Peyer's patch (tissue), 4 donors: ENCODE results near the gene TRIM50.

ENCODE experiments used
- POLR2A ChIP-seq, 2 donors: fragments of 450-650 bp; IDR thresholded peaks; one replicate each; pipeline ENCODE4 v1.5.1; 2017; ENCODE audit warnings: antibody characterized with exemption in 2 of 2, mild to moderate bottlenecking in 2 of 2, moderate library complexity in 2 of 2
- TF ChIP-seq, protein P1 (sequence below), 6 experiments: fragments of 450-650 bp in 4 of 6; fragments of 200-600 bp in 2 of 6; sonication (generic) in 1 of 6; IDR thresholded peaks; one replicate each; pipeline ENCODE4 v1.5.1; 2017 to 2019; ENCODE audit warnings: antibody characterized with exemption in 6 of 6, mild to moderate bottlenecking in 3 of 6, moderate library complexity in 1 of 6

DNA sequence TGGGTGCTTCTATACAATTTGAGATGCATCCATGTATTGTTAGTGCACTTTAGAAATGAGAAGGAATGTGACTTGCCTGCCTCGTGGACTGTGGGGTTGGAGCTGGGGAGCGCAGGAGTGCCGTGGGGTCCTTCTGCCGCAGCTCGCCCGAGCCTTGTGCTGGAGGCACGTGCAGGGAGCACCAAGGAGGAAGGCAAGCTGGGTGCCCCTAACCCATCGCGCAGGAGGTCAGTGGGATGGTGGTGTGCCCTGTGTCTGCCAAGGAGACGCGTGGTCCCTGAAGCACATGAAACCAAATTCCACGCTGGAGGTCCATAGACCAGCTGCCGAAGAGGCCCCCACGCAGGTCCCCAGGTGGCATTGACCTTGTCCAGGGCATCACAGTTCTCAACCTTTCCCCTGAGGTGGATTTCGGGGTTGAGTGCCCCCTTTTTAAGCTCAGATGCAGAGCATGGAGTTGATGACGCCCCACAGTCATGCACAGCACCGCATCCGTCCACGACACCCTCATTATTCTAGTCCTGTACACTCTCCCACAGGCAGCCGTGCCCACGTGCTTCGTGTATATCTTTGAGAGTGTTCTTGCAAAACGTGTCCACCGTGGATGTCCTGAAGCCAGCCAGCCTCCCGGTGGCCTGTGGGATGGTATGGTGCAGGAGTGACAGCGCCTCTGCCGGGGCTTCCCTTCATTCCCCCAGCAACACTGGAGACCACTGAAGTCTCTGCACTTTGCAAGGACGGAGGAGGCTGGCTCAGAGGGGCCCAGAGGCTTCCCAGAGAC lies 35.5 kb upstream of the TRIM50 start:
- no peak for TF ChIP-seq POLR2A (IDR thresholded peaks at IDR 0.05)
- TF ChIP-seq, protein P1, sequence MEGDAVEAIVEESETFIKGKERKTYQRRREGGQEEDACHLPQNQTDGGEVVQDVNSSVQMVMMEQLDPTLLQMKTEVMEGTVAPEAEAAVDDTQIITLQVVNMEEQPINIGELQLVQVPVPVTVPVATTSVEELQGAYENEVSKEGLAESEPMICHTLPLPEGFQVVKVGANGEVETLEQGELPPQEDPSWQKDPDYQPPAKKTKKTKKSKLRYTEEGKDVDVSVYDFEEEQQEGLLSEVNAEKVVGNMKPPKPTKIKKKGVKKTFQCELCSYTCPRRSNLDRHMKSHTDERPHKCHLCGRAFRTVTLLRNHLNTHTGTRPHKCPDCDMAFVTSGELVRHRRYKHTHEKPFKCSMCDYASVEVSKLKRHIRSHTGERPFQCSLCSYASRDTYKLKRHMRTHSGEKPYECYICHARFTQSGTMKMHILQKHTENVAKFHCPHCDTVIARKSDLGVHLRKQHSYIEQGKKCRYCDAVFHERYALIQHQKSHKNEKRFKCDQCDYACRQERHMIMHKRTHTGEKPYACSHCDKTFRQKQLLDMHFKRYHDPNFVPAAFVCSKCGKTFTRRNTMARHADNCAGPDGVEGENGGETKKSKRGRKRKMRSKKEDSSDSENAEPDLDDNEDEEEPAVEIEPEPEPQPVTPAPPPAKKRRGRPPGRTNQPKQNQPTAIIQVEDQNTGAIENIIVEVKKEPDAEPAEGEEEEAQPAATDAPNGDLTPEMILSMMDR (IDR thresholded peaks at IDR 0.05) = no peak
